ENCODE data around the gene CPOX. TPM values are rescaled to one million over a fixed set of nuclear protein-coding genes. Genes with fewer than 3 reads are reported as not detected.

CPOX gene
- total and polyA plus RNA-seq, 2 of the 8 experiments (the other 6 are each of a cell fraction or from before 2014, with no cell fraction given) = 17.4 to 27.0 TPM

DNA sequence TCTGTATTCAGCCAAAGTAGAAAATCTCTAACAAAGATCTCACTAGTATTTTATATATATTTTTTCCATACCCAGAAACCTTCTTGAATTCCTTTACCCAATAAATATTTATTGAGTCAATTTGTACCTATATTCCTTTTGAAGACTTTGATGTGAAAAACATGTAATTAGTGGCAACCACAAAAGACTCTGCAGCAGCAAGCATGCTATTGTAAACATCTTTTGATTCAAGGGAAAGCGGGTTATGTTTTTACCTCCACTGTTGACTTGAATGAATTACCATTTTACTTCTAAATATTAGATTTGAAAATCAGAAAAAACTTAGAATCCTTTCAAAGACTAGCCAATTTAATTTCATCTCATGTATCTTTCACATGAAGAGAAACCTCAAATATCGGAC is 59.2 kb downstream of the CPOX start:
- no peak overlapping the region for H3K27ac ChIP-seq (ENCODE audit: low read depth, low read length)
- no peaks in the 10 kb centered on the region for H4K20me1 ChIP-seq (replicated peaks in 1 of 2; ENCODE audit: control insufficient read depth in 1 of 2, insufficient read depth in 2 of 2, low read length in 2 of 2)
- FAIRE-seq (no peak), DNase-seq (ENCODE audit: low read depth in 1 of 2, low spot score in 2 of 2) (no peak)
- no peaks in the 10 kb centered on the region for H3K4me1 ChIP-seq (replicated peaks in 1 of 4; ENCODE audit: control insufficient read depth in 3 of 4, insufficient read depth in 4 of 4, low read length in 3 of 4)
- H3K23ac ChIP-seq (ENCODE audit: insufficient read length) = no peak overlapping the region
- no peaks in the 10 kb centered on the region for H3K23me2 ChIP-seq (ENCODE audit: low read depth, low read length)
- H2BK15ac ChIP-seq (ENCODE audit: low read length) = no peak overlapping the region
- H4K8ac ChIP-seq (ENCODE audit: extremely low read depth, insufficient read depth, low read length) = no peak overlapping the region
- H3K9me3 ChIP-seq (ENCODE audit: insufficient read depth in 2 of 2, low read depth in 1 of 2, low read length in 1 of 2) = no peaks in the 10 kb centered on the region
- H3K18ac ChIP-seq (ENCODE audit: extremely low read depth, low read length) = no peak overlapping the region
- no peak overlapping the region for H4K91ac ChIP-seq (replicated peaks; ENCODE audit: insufficient read length, low read length)
- H3K4me3 ChIP-seq (ENCODE audit: extremely low read depth in 1 of 4, insufficient read depth in 2 of 4, low read depth in 3 of 4, low read length in 4 of 4) = no peak overlapping the region
- H3K79me1 ChIP-seq (ENCODE audit: low read depth, low read length) = no peaks in the 10 kb centered on the region
- H2AFZ ChIP-seq (ENCODE audit: low read length) = no peak overlapping the region
- ChIA-PET POLR2A (ENCODE audit: partially characterized antibody) (no interaction called here), CTCF (ENCODE audit: partially characterized antibody) (interaction anchor here (1.3 kb wide), 1 partner anchor 21 kb away, joined by 3 read pairs; no protein-coding TSS in a partner anchor)
- H3K36me3 ChIP-seq (ENCODE audit: control insufficient read depth in 2 of 4, insufficient read depth in 4 of 4, low read length in 3 of 4) = no peaks in the 10 kb centered on the region
- H3K9ac ChIP-seq (replicated peaks in 1 of 4; ENCODE audit: extremely low read depth in 1 of 4, low read depth in 3 of 4, low read length in 3 of 4) = no peak overlapping the region
- no peak overlapping the region for H4K5ac ChIP-seq (ENCODE audit: insufficient read length, low read depth, low read length)
- H3K27me3 ChIP-seq (replicated peaks in 1 of 4; ENCODE audit: control insufficient read depth in 3 of 4, extremely low read depth in 1 of 4, insufficient read depth in 3 of 4, low read length in 3 of 4) = peaks cover 0 to 1% (median 0%) of the 10 kb centered on the region in 4 experiments; a peak in 1 of 7 replicates
- no peak overlapping the region for H2BK5ac ChIP-seq (ENCODE audit: low read depth, low read length)
- no peak overlapping the region for H2BK12ac ChIP-seq (ENCODE audit: low read depth, low read length)
- H3K79me2 ChIP-seq (ENCODE audit: control insufficient read depth in 1 of 2, insufficient read depth in 2 of 2, low read length in 2 of 2) = no peaks in the 10 kb centered on the region
- H3K4ac ChIP-seq (replicated peaks; ENCODE audit: insufficient read length, low read depth, low read length) = no peak overlapping the region
- H2AK5ac ChIP-seq (ENCODE audit: low read depth, low read length) = no peak overlapping the region
- H2BK120ac ChIP-seq (replicated peaks; ENCODE audit: low read depth, low read length) = no peak overlapping the region
- no peak overlapping the region for H2BK20ac ChIP-seq (ENCODE audit: low read length)
- WGBS, 2 experiments (ENCODE audit: extremely low coverage in 1 of 2, insufficient coverage in 1 of 2, insufficient read length in 1 of 2, insufficient replicate concordance in 2 of 2, low coverage in 1 of 2, low lambda C conversion rate in 2 of 2, missing lambda C conversion rate in 1 of 2) = 93% methylated on average over 2 of the region's 2 CpGs; no CpG with 5 or more reads in 1 of the 2 experiments
- no peak overlapping the region for H3K56ac ChIP-seq (replicated peaks; ENCODE audit: insufficient read length, low read depth, low read length)
- no peak overlapping the region for H3K4me2 ChIP-seq (ENCODE audit: insufficient read depth in 1 of 2, low read depth in 2 of 2, low read length in 2 of 2)
- no peak overlapping the region for H3K14ac ChIP-seq (ENCODE audit: insufficient read length)
- TF ChIP-seq RFX5 (IDR thresholded peaks at IDR 0.05; ENCODE audit: borderline replicate concordance, low read depth, low read length) = no peak
- TF ChIP-seq, protein P1, sequence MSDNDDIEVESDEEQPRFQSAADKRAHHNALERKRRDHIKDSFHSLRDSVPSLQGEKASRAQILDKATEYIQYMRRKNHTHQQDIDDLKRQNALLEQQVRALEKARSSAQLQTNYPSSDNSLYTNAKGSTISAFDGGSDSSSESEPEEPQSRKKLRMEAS (IDR thresholded peaks at IDR 0.05) = no peak
- no peak for TF ChIP-seq KDM1A (IDR thresholded peaks at IDR 0.05; ENCODE audit: borderline replicate concordance, low read length)
- no peak for TF ChIP-seq SP4 (IDR thresholded peaks at IDR 0.05; ENCODE audit: low read length)
- no peak for TF ChIP-seq RAD21 (IDR thresholded peaks at IDR 0.05 in 1 of 2, conservative IDR thresholded peaks at IDR 0.05 in 1 of 2; ENCODE audit: low read depth in 2 of 2, low read length in 2 of 2)
- no peak for TF ChIP-seq TAF7 (optimal IDR thresholded peaks at IDR 0.05; ENCODE audit: borderline replicate concordance, low read depth, low read length)
- TF ChIP-seq E2F6 (IDR thresholded peaks at IDR 0.05) = no peak
- no peak for TF ChIP-seq EP300 (IDR thresholded peaks at IDR 0.05; ENCODE audit: borderline replicate concordance in 1 of 2, low read depth in 2 of 2, low read length in 2 of 2)
- TF ChIP-seq, protein P2, sequence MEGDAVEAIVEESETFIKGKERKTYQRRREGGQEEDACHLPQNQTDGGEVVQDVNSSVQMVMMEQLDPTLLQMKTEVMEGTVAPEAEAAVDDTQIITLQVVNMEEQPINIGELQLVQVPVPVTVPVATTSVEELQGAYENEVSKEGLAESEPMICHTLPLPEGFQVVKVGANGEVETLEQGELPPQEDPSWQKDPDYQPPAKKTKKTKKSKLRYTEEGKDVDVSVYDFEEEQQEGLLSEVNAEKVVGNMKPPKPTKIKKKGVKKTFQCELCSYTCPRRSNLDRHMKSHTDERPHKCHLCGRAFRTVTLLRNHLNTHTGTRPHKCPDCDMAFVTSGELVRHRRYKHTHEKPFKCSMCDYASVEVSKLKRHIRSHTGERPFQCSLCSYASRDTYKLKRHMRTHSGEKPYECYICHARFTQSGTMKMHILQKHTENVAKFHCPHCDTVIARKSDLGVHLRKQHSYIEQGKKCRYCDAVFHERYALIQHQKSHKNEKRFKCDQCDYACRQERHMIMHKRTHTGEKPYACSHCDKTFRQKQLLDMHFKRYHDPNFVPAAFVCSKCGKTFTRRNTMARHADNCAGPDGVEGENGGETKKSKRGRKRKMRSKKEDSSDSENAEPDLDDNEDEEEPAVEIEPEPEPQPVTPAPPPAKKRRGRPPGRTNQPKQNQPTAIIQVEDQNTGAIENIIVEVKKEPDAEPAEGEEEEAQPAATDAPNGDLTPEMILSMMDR (IDR thresholded peaks at IDR 0.05; ENCODE audit: control extremely low read depth in 1 of 3, insufficient read depth in 1 of 3, low read depth in 1 of 3, low read length in 3 of 3) = no peak
- no peak for TF ChIP-seq CBX8 (IDR thresholded peaks at IDR 0.05; ENCODE audit: borderline replicate concordance, low read depth, low read length)
